Inflammatory macrophage treated with lipopolysaccharide for 4 hours (primary cell): ENCODE results near the gene ZSWIM9.
"Not testable (repeated sequence)": the region's sequence is repeated elsewhere in the genome, so short reads cannot be mapped to it uniquely, and the experiment has no call there.

ENCODE experiments used
- DNase-seq: peaks from one replicate; pipeline ENCODE4 v3.0.0-alpha.2; 2020

Gene ZSWIM9

DNA sequence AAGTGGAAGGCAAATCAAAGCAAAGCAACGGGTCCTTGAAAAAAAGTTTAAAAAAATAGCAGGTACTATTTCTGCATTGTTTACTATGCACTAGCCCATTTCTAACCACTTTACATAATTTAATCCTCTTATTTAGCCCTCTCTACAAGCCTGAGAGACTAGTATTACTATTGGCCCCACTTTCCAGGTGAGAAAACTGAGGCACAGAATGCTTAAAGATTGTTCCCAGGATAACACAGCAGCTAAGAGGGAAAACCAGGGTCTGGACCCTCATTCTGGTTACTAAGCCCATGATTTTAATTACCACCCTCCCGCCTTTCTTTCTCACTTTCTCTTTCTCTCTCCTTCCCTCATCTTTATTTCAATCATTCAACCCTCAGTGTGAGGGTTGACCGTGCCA, 5.7 kb downstream of the ZSWIM9 start:
- DNase-seq, result no peak

DNA sequence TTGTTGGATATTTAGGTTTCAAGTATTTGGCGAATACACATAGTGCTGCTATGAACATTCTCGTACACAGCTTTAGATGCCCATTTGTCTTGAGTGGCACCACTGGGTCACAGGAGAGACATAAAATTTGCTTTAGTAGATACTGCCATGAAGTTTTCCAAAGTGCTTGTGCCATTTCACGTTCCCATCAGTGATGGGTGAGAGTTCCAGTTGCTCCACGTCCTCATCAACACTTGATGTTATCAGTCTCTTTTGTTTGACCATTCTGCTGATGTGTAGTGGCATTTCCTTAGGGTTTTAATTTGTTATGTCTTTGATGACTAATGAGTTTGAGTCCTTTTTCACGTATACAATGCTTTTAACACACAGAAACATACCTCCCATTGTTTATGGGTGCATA, 11.0 kb downstream of the ZSWIM9 start:
- no peak for DNase-seq

DNA sequence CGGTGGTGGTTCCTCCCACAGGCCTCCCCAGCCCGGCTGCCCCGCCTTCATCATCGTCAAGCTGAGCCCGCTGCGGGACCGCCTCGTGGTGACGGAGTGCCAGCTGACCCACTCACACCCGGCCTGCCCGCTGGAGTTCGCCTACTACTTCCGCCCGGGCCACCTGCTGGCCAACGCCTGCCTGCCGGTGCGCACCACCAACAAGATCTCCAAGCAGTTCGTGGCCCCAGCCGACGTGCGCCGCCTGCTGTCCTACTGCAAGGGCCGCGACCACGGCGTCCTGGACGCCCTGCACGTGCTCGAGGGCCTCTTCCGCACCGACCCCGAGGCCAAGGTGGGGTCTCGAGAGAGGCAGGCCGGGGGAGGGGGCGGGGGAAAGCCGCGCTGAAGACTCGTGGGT, 12.0 kb downstream of the ZSWIM9 start:
- DNase-seq, result no peak

DNA sequence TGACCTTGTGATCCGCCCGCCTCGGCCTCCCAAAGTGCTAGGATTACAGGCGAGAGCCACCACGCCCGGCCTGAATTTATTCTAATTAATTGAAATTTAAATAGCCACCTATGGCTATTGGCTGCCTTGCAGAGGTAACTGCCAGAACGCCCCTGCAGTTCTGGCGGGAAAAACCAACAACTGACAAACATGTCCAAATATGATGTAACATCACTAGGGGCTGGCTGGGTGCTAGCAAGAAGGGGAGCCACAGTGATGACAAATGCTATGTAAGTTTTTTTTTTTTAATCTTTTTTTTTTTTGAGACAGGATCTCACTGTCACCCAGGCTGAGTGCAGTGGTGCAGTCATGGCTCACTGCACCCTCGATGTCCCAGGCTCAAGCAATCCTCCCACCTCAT, 12.9 kb downstream of the ZSWIM9 start:
- no peak for DNase-seq

DNA sequence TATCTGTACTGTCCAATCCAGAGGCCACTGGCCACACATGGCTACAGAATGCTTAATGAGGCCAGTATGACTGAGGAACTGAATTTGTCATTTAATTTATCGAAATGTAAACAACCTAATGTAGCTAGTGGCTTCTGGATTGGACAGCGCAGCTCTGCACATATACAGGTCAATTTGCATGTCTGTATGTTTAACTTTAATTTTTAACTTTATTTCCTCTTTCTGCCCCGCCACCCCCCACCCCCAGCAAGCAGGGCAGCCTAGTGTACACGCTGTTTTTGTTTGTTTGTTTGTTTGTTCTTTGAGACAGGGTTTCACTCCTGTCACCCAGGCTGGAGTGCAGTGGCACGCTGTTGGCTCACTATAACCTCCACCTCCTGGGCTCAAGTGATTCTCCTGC, 15.5 kb downstream of the ZSWIM9 start:
- no peak for DNase-seq

DNA sequence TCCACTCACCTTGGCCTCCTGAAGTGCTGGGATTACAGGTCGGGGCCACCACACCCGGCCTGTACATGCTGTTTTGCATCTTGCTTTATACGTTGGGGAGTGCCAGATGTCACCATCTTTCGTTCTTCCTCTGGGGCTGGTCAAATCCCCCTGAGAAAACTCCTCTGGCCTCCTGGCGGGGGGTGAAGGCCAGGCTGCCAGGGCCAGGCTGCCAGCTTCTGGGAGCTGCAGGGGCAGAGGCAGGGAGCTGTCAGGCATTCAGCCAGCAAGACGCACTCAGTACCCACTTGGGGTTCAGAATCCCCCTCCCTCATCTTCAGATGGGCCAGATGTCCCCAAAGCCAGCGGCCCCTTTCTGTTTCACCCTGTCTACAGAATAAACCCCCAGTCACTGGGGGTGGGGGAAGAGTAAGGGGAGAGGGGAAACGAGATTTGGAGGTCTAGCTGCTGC, 16.1 kb downstream of the ZSWIM9 start:
- DNase-seq, result no peak

DNA sequence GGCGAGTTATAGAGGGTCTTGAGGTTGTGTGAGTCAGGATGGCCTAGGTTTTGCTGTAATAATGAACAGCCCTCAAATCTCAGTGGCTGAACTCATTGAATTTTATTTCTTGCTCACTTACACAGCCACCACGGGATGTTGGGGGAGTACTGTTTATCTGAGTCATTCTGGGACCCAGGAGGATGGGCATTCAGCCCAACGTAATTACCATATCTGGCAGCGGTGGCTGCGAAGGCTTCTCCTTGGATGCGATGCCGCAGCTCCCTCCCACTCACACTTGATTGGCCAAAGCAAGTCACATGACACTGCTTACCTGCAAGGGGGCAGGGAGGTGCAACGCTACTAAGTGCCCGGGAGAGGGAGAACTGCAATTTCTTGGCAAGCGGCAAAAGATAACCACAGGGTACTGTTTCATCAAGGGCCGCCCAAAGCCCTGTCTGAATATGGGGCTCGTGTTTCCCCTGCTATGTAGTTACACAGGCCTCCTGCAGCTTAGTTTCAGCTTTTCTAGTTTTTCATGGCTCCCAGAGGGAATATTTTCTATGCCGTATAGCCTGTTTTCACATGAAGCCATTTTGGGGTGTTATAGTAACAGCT, 19.9 kb downstream of the ZSWIM9 start:
- DNase-seq, result no peak

DNA sequence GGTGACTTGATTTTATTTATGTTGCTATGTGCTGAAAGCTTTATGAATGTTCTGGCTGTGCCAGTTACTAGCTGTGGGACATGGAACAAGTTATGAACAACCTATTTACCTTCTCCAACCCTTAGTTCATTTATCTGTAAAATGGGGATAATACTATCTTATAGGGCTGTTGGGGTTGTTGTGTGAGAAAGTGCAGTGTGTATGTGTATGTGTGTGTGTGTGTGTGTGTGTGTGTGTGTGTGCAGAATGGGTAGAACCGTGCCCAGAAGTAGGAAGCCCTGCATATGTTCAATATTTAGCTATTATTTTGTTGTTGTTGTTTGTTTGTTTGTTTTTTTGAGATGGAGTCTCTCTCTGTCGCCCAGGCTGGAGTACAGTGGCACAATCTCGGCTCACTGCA, 20.4 kb downstream of the ZSWIM9 start:
- no peak for DNase-seq

DNA sequence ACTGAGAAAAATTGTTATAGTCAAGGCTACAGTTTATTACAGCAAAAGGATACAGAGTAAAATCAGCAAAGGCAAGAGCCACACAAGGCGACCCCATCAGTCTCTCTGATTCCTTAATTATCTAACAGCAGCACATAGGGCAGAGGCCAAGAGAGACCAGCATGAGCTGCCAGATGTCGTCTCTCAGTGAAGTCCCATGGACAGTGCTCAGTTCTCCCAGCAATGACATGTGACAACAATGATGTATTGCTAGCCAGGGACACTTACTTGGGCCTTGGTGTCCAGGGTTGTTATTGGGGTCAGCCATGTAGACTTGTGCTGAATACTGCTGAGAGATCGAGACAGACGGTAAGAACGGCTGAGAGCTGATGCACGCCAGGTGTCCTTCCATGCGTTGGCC, 22.3 kb downstream of the ZSWIM9 start:
- no peak for DNase-seq

DNA sequence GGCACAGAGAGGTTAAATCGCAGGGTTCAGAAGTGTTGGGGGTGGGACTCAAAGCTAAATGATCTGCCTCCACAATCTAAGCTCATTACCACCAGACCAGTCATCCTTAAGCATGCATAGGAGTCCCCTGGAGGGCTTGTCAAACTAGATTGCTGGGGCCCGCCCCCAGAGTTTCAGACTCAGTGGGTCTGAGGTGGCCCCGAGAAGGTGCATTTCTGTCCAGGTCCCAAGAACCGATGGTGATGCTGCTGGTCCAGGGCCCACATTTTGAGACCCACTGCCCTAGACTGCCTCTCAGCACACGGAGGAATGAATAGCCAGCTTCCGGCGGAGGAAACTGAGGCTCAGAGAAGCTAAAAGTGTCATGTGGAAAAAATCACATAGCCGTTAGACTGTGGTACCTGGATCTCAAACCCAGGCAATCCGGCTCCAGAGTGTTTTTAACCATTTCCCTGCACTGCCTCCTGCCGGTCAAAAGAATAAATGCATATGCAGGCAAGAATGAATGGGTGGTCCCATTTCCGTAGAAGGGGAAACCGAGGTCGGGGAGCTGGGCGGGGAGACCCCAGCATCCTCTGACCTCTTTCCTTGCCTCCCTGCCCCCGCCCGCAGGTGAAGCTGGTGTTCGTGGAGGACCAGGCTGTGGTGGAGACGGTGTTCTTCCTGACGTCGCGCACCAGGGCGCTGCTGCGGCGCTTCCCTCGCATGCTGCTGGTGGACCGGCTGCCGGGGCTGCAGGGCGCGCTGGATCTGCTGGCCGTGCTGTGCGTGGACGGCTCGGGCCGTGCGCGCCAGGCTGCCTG, 23.8 kb downstream of the ZSWIM9 start:
- DNase-seq, result peak; percentile 15

DNA sequence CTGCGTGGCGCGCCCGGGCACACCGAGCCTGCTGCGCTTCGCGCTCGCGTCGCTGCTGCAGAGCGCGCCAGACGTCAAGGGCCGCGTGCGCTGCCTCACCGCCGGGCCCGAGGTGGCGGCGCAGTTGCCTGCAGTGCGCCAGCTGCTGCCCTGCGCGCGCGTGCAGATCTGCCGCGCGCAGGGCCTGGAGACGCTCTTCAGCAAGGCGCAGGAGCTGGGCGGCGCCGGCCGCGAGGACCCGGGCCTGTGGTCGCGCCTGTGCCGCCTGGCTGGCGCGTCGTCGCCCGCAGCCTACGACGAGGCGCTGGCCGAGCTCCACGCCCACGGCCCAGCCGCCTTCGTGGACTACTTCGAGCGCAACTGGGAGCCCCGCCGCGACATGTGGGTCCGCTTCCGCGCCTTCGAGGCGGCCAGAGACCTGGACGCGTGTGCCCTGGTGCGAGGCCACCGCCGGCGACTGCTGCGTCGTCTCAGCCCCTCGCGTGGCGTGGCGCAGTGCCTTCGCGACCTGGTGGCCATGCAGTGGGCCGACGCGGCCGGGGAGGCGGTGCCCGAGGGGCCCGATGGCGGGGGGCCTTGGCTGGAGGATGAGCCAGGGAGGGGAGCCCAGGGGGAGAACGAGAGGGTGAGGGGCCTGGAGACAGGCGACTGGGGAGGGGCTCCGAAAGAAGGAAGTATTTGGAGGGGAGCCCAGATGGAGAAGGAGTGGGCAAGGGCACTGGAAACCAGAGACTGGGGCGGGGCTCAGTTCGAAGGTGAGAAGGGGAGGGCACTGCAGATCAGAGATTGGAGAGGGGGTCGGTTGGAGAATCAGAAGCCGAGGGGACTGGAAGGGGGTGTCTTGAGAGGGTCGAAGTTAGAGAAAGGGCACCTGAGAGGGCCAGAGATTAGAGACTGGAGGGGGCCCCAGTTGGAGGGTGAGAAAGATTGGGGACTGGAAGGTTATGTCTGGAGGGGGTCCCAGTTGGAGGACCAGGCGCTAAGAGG, 24.7 kb downstream of the ZSWIM9 start:
- no peak for DNase-seq

DNA sequence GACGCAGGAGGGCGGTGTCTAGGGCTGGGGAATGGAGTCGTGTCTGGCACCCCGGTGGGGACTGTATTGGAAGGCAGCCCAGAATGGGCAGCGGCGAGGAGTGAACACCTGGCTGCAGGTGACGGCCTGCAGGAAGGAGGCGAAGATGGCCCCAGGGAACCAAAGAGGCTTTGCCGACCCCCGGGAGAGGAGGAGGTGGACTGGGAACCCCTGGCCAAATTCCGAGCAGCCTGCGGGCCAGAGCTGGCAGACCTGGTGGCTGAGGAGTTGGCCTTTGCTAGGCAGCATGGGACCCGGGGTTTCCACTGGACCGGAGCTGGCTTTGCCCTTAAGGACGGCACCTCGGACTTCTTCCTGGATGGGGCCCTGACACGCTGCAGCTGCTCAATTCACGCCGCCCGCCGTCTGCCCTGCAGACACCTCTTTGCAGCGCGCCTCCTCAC, 25.9 kb downstream of the ZSWIM9 start:
- no peak for DNase-seq

DNA sequence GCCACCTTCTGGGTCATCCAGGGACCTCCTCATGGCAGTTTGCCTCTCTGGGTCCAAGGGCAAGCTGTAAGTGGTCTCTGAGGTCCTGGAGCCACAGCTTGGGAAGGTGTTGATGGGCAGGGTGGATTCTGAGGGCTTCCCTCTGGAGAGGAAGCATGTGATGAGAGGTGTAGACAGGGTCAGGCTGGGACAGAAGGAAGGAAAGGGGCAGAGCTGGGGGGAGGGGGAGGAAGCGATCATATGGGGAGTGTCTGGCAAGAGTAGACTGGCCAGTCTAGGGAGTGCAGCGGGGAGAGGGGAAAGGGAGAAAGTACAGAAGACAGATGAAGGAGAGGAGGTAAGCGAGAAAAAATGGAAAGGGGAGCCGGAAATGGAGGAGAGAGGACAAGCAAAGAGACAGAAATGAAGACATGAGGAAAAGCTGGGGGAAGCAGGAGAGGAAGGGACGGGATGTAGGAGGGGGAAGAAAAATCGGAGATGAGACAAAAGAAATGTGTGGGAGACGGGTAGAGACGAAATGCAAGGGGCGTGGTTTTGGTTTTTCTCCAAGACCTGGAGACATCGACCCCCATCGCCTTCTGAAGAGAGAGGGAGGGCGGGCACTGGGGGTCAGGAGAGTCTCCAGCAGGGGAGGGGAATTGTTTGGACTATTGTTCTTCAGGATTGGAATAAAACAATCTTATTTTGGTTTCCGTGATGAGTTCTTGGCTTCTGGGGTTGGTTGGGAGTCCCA, 26.6 kb downstream of the ZSWIM9 start:
- no peak for DNase-seq

DNA sequence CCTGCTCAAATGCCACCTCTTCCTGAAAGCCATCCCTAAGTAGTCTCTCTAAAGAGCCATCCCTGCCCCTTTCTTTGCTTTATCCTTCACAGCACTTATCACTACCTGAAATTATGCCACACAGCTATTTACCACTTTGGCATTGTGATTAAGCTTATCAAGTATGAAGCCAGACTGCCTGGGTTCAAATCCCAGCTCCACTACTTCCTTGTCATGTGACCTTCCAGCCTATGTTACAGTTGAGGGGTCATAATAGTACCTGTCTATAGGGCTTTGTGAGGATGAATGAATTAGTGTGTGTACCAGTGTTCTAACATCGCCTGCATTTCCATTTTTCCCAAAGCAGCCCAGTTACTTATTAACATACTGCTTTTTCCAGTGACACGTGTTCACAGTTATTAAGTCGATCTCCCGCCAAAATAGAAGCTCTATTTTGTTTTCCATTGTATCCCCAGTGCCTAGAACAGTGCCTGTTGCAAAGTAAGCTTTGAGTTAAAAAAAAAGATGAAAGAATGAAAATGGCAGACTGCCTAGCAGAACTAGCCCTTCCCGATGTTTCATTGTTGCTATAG, 32.8 kb downstream of the ZSWIM9 start:
- no peak for DNase-seq

DNA sequence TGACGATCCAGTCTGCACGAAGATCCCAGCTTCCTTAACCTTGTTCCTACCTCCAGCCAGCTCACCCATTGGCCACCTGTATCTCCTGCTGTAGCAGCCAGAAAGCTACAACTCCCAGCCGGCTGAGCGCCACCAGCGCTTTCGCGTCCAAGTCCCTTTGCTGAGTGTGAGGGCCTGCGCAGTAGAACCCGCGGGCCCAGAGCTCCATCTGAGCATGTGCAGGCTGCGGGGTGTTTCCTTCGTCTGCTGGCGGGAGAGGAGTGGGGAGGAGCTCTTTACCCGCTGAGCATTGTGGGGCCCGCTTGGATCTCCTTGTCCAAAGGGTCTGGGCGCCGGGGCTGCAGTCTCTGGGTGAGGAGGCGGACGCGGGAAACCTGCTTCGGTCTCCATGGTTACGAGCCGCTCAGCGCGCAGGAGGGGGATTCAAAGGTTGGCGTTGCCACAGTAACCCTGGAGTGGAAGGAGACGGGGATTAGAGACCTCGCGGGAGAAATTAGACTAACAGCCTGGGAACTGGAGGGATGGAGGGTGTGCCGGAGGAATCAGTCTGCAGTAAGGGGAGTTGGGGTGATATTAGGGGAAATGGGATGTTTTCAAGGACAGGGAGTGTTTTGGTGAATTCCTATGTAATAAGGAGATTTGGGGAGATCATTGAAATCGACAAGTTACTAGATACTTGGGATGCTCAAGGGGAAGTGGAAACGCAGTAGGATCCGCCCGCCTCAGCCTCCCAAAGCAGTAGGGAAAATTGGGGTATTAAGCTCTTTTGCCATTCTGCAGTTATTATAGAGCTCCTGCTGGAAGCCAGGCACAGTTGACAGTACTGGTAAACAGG, 33.5 kb downstream of the ZSWIM9 start:
- peak; percentile 91 for DNase-seq

DNA sequence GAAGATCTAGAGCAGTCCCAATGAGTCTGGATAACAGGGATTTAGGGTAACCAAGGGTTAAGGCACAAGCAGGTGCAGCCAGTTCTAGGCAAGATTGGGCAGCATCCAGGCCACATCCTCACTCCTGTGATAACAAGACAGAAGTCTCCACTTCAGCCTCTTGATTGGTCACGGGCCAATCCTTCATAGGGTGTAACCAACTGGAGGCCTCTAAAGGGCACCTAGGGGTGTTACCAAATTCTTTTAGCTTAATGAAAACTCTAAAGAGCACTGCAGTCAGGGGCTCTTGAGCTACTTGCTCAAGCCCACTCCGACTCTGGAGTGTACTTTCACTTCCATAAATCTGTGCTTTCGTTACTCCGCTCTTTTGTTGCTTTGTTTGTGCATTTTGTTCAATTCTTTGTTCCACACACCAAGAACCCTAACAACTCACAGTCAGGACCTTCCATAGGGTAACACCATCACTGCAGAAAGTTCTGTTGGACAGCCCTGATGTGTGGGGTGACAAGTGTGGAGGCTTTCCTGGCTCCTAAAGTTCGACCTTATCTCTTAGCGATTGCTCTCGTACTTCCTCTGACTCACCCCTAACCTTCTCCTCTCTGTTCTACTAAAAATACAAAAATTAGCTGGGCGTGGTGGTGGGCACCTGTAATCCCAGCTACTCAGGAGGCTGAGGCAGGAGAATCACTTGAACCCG, 36.1 kb downstream of the ZSWIM9 start:
- peak; percentile 70 for DNase-seq

DNA sequence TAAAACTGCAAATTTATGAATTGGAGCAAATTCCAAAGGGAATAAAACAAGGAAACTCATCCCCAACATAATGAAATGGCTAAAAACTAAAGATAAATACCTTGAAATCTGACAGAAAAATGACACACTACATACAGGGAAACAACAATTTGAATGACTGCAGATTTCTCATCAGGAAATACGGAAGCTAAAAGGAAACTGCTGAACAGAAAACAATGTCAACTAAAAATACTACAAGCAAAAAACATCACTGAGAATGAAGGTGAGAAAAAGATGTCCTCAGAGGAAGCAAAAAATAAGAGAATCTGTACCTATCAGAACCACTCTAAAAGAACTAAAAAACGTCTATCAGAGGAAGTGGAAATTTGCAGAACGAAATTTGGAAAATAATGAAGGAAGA, 39.5 kb downstream of the ZSWIM9 start:
- no peak for DNase-seq

DNA sequence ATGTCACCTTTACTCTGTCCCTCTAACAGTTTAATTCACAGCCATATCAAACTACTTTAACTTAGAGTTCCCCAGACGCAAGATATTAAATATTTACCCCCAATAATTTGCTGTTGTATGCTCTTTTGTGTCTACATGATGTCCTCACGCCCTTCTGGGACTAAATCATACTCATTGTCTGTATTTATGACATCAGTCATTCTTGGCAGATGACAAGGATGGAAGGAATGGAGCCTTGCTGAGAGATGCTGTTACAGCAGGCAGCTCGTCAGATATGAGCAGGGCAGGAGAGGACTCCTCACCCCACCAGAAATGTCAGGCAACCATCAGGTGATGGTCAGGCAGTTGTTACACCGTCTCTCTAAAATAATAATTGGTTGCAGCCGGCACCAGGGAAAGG, 43.5 kb downstream of the ZSWIM9 start:
- no peak for DNase-seq

DNA sequence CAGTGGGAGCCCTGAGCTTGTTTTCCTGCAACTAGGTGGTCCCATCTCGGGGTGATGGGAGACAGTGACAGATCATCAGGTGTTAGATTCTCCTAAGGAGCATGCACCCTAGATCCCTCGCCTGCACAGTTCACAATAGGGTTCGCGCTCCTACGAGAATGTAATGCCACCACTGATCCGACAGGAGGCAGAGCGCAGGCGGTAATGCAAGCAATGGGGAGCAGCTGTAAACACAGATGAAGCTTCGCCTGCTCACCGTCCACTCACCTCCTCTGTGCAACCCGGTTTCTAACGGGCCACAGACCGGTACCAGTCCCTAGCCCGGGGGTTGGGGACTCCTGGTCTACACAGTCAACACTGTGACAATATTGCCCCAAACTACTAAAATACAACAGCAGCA, 46.5 kb downstream of the ZSWIM9 start:
- DNase-seq, result no peak

DNA sequence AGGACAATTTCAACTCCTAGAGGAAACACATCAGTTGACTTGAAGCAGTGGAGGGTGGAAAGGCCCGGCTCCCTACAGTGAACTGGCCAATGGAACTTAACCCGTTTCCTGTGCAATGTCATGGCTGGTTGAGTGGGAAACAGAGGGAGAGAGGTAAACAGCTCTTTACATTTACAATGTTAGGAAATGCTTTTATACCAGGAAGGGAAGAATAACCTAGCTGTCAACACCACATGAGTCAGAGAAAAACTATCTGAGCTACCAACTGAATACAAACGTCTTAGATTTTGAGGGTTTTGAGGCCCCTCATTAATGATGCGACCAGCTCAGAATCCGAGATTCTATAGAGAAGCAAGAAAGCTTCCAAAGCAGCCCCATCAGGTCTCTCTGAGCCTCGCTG, 48.5 kb downstream of the ZSWIM9 start:
- no peak for DNase-seq

DNA sequence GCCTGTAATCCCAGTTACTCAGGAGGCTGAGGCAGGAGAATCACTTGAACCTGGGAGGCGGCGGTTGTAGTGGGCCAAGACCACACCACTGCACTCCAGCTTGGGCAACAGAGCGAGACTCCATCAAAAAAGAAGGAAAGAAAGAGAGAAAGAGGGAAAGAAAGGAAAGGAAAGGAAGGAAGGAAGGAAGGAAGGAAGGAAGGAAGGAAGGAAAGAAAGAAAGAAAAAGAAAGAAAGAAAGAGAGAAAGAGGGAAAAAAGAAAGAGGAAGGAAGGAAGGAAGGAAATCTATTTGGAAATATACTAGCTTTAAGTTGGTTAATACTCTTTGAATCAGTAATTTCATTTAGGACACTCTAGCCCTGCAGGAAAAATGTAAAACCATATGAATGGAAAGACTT, 50.3 kb downstream of the ZSWIM9 start:
- not testable (repeated sequence) for DNase-seq
